ENCODE measurements around the gene PIEZO2.

The PIEZO2 gene

GRCh38 chr18:10822456-10822855, 326.9 kb downstream of the PIEZO2 start:
- H3K4me3 ChIP-seq (ENCODE audit: low read depth, low read length): no peak overlapping the region
- no peak for DNase-seq
- no peaks in the 10 kb centered on the region for H3K4me1 ChIP-seq
- TF ChIP-seq CTCF (IDR thresholded peaks at IDR 0.05; ENCODE audit: low read depth, low read length): no peak
- no peaks in the 10 kb centered on the region for H3K36me3 ChIP-seq
- no peaks in the 10 kb centered on the region for H3K9me3 ChIP-seq
- H3K27me3 ChIP-seq: no peaks in the 10 kb centered on the region; the same call in 1 of the 2 replicates

GRCh38 chr18:10820681-10821080, 328.7 kb downstream of the PIEZO2 start:
- no peak for TF ChIP-seq CTCF (IDR thresholded peaks at IDR 0.05; ENCODE audit: low read depth, low read length)
- Histone ChIP-seq H3K9me3 (no peaks in the 10 kb centered on the region), H3K4me1 (no peaks in the 10 kb centered on the region), H3K4me3 (ENCODE audit: low read depth, low read length) (no peak overlapping the region), H3K36me3 (no peaks in the 10 kb centered on the region), H3K27me3 (no peaks in the 10 kb centered on the region; the same call in 1 of the 2 replicates)
- no peak for DNase-seq

- Histone ChIP-seq H3K36me3 (no peaks in the 10 kb centered on the region), H3K9me3 (no peaks in the 10 kb centered on the region), H3K4me1 (no peaks in the 10 kb centered on the region), H3K4me3 (ENCODE audit: low read depth, low read length) (no peak overlapping the region), H3K27me3 (no peaks in the 10 kb centered on the region; the same call in 1 of the 2 replicates)
- TF ChIP-seq CTCF (IDR thresholded peaks at IDR 0.05; ENCODE audit: low read depth, low read length): no peak
- no peak for DNase-seq
Observed at GRCh38 chr18:10814336-10814735, 335.0 kb downstream of the PIEZO2 start.

GRCh38 chr18:10805587-10806118, 343.7 kb downstream of the PIEZO2 start:
- no peak for TF ChIP-seq CTCF (IDR thresholded peaks at IDR 0.05; ENCODE audit: low read depth, low read length)
- Histone ChIP-seq H3K4me3 (ENCODE audit: low read depth, low read length) (no peak overlapping the region), H3K27me3 (no peaks in the 10 kb centered on the region), H3K9me3 (no peaks in the 10 kb centered on the region), H3K36me3 (no peaks in the 10 kb centered on the region), H3K4me1 (no peaks in the 10 kb centered on the region)
- no peak for DNase-seq

- Histone ChIP-seq H3K9me3 (no peaks in the 10 kb centered on the region), H3K27me3 (no peaks in the 10 kb centered on the region), H3K4me3 (ENCODE audit: low read depth, low read length) (no peak overlapping the region), H3K4me1 (no peaks in the 10 kb centered on the region), H3K36me3 (no peaks in the 10 kb centered on the region)
- DNase-seq: no peak
- no peak for TF ChIP-seq CTCF (IDR thresholded peaks at IDR 0.05; ENCODE audit: low read depth, low read length)
Observed at GRCh38 chr18:10804126-10804525, 345.2 kb downstream of the PIEZO2 start.

GRCh38 chr18:10798727-10799550, 350.4 kb downstream of the PIEZO2 start:
- TF ChIP-seq CTCF (IDR thresholded peaks at IDR 0.05; ENCODE audit: low read depth, low read length): no peak
- H3K36me3 ChIP-seq: no peaks in the 10 kb centered on the region
- no peaks in the 10 kb centered on the region for H3K27me3 ChIP-seq
- H3K9me3 ChIP-seq: no peaks in the 10 kb centered on the region
- H3K4me1 ChIP-seq: no peaks in the 10 kb centered on the region
- DNase-seq: no peak
- H3K4me3 ChIP-seq (ENCODE audit: low read depth, low read length): no peak overlapping the region
